ENCODE data around the gene TMEM242. TPM values are rescaled to one million over a fixed set of nuclear protein-coding genes. Genes with fewer than 3 reads are reported as not detected.

TMEM242 gene
- total RNA-seq, 4 donors from 2014 or later, result 5.4 to 9.8 (median 6.0) TPM

- TF ChIP-seq CTCF (IDR thresholded peaks at IDR 0.05; ENCODE audit: low read depth), result no peak
These were observed 54.0 kb downstream of the TMEM242 start for GRCh38 chr6:157269261-157269794.

- TF ChIP-seq CTCF (IDR thresholded peaks at IDR 0.05; ENCODE audit: low read depth), result no peak
These were observed 54.5 kb downstream of the TMEM242 start for GRCh38 chr6:157268835-157269234.

GRCh38 chr6:157268396-157268795 lies 54.9 kb downstream of the TMEM242 start:
- TF ChIP-seq CTCF (IDR thresholded peaks at IDR 0.05; ENCODE audit: low read depth), result no peak

GRCh38 chr6:157267654-157268053 lies 55.7 kb downstream of the TMEM242 start:
- no peak for TF ChIP-seq CTCF (IDR thresholded peaks at IDR 0.05; ENCODE audit: low read depth)

GRCh38 chr6:157267109-157267611 lies 56.2 kb downstream of the TMEM242 start:
- no peak for TF ChIP-seq CTCF (IDR thresholded peaks at IDR 0.05; ENCODE audit: low read depth)

GRCh38 chr6:157266274-157267101 lies 56.8 kb downstream of the TMEM242 start:
- no peak for TF ChIP-seq CTCF (IDR thresholded peaks at IDR 0.05; ENCODE audit: low read depth)

- TF ChIP-seq CTCF (IDR thresholded peaks at IDR 0.05; ENCODE audit: low read depth), result no peak
These were observed 57.7 kb downstream of the TMEM242 start for GRCh38 chr6:157265635-157266034.
